Liver (tissue), 9 donors: ENCODE measurements around the gene DMAC2L. TPM values are rescaled to one million over a fixed set of nuclear protein-coding genes. Genes with fewer than 3 reads are reported as not detected.

Experiments
- DNase-seq: peaks from one replicate; pipeline ENCODE4 v3.0.0-alpha.2; 2017; ENCODE audit warnings: low spot score
- H3K27ac ChIP-seq, 2 donors: one replicate each; pipeline ENCODE4 v1.7.0; 2013; ENCODE audit warnings: inconsistent platforms in 2 of 2, low read length in 2 of 2, control low read depth in 1 of 2, low read depth in 1 of 2, mild to moderate bottlenecking in 1 of 2
- H3K27me3 ChIP-seq, 4 donors: one replicate each; pipeline versions ENCODE4 v1.6.1 to v1.7.0; 2013; ENCODE audit warnings: low read length in 3 of 4, inconsistent platforms in 1 of 4, mild to moderate bottlenecking in 1 of 4, moderate library complexity in 1 of 4; ENCODE audit not compliant: control insufficient read depth in 4 of 4, insufficient read depth in 4 of 4
- H3K36me3 ChIP-seq, 4 donors: one replicate each; pipeline versions ENCODE4 v1.6.1 to v1.7.0; 2013; ENCODE audit warnings: low read length in 3 of 4, mild to moderate bottlenecking in 3 of 4, low read depth in 1 of 4, moderate library complexity in 1 of 4; ENCODE audit not compliant: control insufficient read depth in 4 of 4, insufficient read depth in 3 of 4
- H3K4me1 ChIP-seq, 4 donors: one replicate each; pipeline versions ENCODE4 v1.6.1 to v1.7.0; 2013; ENCODE audit warnings: low read length in 3 of 4, mild to moderate bottlenecking in 3 of 4, moderate library complexity in 1 of 4; ENCODE audit not compliant: control insufficient read depth in 4 of 4, insufficient read depth in 4 of 4
- H3K4me3 ChIP-seq, 3 donors: one replicate each; pipeline versions ENCODE4 v1.6.1 to v1.7.0; 2013; ENCODE audit warnings: low read length in 3 of 3, control low read depth in 1 of 3, low read depth in 1 of 3, mild to moderate bottlenecking in 1 of 3
- H3K9ac ChIP-seq, 2 donors: one replicate each; pipeline ENCODE4 v1.7.0; 2013; ENCODE audit warnings: low read length in 2 of 2, mild to moderate bottlenecking in 2 of 2, moderate library complexity in 2 of 2, control low read depth in 1 of 2, low read depth in 1 of 2
- H3K9me3 ChIP-seq, 4 donors: one replicate each; pipeline versions ENCODE4 v1.6.1 to v1.7.0; 2013; ENCODE audit warnings: low read length in 3 of 4; ENCODE audit not compliant: control insufficient read depth in 4 of 4
- ATF3 ChIP-seq: IDR thresholded peaks from 2 replicates; pipeline ENCODE4 v1.6.1; 2016; ENCODE audit warnings: antibody characterized with exemption
- FOXA2 ChIP-seq: IDR thresholded peaks from 2 replicates; pipeline ENCODE4 v1.6.1; 2016; ENCODE audit warnings: antibody characterized with exemption
- HNF4A ChIP-seq, 2 donors: conservative IDR thresholded peaks; 2 replicates each; pipeline ENCODE4 v1.6.1; 2016; ENCODE audit warnings: antibody characterized with exemption in 2 of 2, mild to moderate bottlenecking in 2 of 2
- HNF4G ChIP-seq: IDR thresholded peaks from 2 replicates; pipeline ENCODE4 v1.6.1; 2016; ENCODE audit warnings: antibody characterized with exemption
- JUND ChIP-seq, 2 donors: IDR thresholded peaks; 2 replicates each; pipeline ENCODE4 v1.6.1; 2016; ENCODE audit warnings: antibody characterized with exemption in 2 of 2
- MAX ChIP-seq: IDR thresholded peaks from 2 replicates; pipeline ENCODE4 v1.6.1; 2016; ENCODE audit warnings: antibody characterized with exemption
- RAD21 ChIP-seq, 2 donors: IDR thresholded peaks; 2 replicates each; pipeline ENCODE4 v1.6.1; 2016; ENCODE audit warnings: antibody characterized with exemption in 2 of 2, mild to moderate bottlenecking in 2 of 2
- RXRA ChIP-seq, 2 donors: IDR thresholded peaks; 2 replicates each; pipeline ENCODE4 v1.6.1; 2017 to 2018; ENCODE audit warnings: antibody characterized with exemption in 2 of 2, mild to moderate bottlenecking in 1 of 2
- SP1 ChIP-seq: IDR thresholded peaks from 2 replicates; pipeline ENCODE4 v1.6.1; 2018; ENCODE audit warnings: antibody characterized with exemption, mild to moderate bottlenecking
- TAF1 ChIP-seq: conservative IDR thresholded peaks from 2 replicates; pipeline ENCODE4 v1.6.1; 2016; ENCODE audit warnings: antibody characterized with exemption, mild to moderate bottlenecking
- YY1 ChIP-seq: IDR thresholded peaks from 2 replicates; pipeline ENCODE4 v1.6.1; 2016; ENCODE audit warnings: antibody characterized with exemption, mild to moderate bottlenecking
- WGBS: extraction: QIAGEN DNeasy Blood & Tissue Kit; methylation state at CpG from one replicate; pipeline ENCODE4 v1.1.7; 2013; 5-methylcytosine and 5-hydroxymethylcytosine counted together
- polyA plus RNA-seq, 2 donors: library from polyadenylated mRNA; stranded (reverse) in 1 of 2; unstranded in 1 of 2; fragments of 200-250 nt in 1 of 2; fragments of >200 nt in 1 of 2; fragmentation: Nextera tagmentation in 1 of 2; extraction: Ambion mirVana in 1 of 2; gene quantifications; one replicate each; pipeline versions ENCODE4 v1.2.1 to v1.2.3, GENCODE V29; 2013 to 2015
- total RNA-seq, 2 donors: library from RNA; depleted of rRNA; stranded (reverse); fragments of >200 nt; gene quantifications; one replicate each; pipeline ENCODE4 v1.2.3, GENCODE V29; 2014
- TF ChIP-seq, protein P1 (sequence below): fragments of 150-350 bp; IDR thresholded peaks from 2 replicates; pipeline ENCODE4 v1.5.1; 2017; ENCODE audit warnings: improper control_type of control experiment, low read depth, low read length; ENCODE audit not compliant: missing input control
- TF ChIP-seq, protein P2 (sequence below): IDR thresholded peaks from 2 replicates; pipeline ENCODE4 v1.6.1; 2016; ENCODE audit warnings: antibody characterized with exemption
- TF ChIP-seq, protein P3 (sequence below): IDR thresholded peaks from 2 replicates; pipeline ENCODE4 v1.6.1; 2016; ENCODE audit warnings: antibody characterized with exemption, mild to moderate bottlenecking
- donor health status: healthy.
- donor health status: healthy.
- donor health status: healthy.
- donor health status: healthy.
- donor health status: healthy.

DMAC2L gene
- total and polyA plus RNA-seq, 4 donors, result 5.2 to 17.2 (median 6.5) TPM

GRCh38 chr14:50270932-50271331 is 41.2 kb upstream of the DMAC2L start:
- Histone ChIP-seq H3K36me3 (peaks cover 0 to 5% (median 0%) of the 10 kb centered on the region in 4 donors), H3K27ac (no peak overlapping the region), H3K27me3 (no peaks in the 10 kb centered on the region), H3K4me1 (no peaks in the 10 kb centered on the region), H3K9me3 (no peaks in the 10 kb centered on the region), H3K4me3 (no peak overlapping the region), H3K9ac (no peak overlapping the region)
- TF ChIP-seq HNF4G (no peak), HNF4A (conservative IDR thresholded peaks at IDR 0.05) (no peak), MAX (no peak), JUND (IDR thresholded peaks at IDR 0.05) (no peak), RAD21 (IDR thresholded peaks at IDR 0.05) (no peak), ATF3 (no peak)
- TF ChIP-seq, protein P1, sequence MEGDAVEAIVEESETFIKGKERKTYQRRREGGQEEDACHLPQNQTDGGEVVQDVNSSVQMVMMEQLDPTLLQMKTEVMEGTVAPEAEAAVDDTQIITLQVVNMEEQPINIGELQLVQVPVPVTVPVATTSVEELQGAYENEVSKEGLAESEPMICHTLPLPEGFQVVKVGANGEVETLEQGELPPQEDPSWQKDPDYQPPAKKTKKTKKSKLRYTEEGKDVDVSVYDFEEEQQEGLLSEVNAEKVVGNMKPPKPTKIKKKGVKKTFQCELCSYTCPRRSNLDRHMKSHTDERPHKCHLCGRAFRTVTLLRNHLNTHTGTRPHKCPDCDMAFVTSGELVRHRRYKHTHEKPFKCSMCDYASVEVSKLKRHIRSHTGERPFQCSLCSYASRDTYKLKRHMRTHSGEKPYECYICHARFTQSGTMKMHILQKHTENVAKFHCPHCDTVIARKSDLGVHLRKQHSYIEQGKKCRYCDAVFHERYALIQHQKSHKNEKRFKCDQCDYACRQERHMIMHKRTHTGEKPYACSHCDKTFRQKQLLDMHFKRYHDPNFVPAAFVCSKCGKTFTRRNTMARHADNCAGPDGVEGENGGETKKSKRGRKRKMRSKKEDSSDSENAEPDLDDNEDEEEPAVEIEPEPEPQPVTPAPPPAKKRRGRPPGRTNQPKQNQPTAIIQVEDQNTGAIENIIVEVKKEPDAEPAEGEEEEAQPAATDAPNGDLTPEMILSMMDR, result no peak
- DNase-seq, result no peak
- WGBS, result 93% methylated on average over 6 of the region's 6 CpGs

GRCh38 chr14:50272498-50272897 is 39.6 kb upstream of the DMAC2L start:
- Histone ChIP-seq H3K4me3 (no peak overlapping the region), H3K27me3 (no peaks in the 10 kb centered on the region), H3K9me3 (no peaks in the 10 kb centered on the region), H3K4me1 (no peaks in the 10 kb centered on the region), H3K9ac (no peak overlapping the region), H3K27ac (no peak overlapping the region), H3K36me3 (peaks cover 0 to 5% (median 0%) of the 10 kb centered on the region in 4 donors)
- DNase-seq, result no peak
- 98% methylated on average over 1 of the region's 1 CpG for WGBS
- TF ChIP-seq ATF3 (no peak), SP1 (no peak), RXRA (IDR thresholded peaks at IDR 0.05) (no peak), TAF1 (no peak), RAD21 (IDR thresholded peaks at IDR 0.05) (no peak), YY1 (no peak), FOXA2 (no peak)
- TF ChIP-seq, protein P2, sequence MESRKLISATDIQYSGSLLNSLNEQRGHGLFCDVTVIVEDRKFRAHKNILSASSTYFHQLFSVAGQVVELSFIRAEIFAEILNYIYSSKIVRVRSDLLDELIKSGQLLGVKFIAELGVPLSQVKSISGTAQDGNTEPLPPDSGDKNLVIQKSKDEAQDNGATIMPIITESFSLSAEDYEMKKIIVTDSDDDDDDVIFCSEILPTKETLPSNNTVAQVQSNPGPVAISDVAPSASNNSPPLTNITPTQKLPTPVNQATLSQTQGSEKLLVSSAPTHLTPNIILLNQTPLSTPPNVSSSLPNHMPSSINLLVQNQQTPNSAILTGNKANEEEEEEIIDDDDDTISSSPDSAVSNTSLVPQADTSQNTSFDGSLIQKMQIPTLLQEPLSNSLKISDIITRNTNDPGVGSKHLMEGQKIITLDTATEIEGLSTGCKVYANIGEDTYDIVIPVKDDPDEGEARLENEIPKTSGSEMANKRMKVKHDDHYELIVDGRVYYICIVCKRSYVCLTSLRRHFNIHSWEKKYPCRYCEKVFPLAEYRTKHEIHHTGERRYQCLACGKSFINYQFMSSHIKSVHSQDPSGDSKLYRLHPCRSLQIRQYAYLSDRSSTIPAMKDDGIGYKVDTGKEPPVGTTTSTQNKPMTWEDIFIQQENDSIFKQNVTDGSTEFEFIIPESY, result no peak
- TF ChIP-seq, protein P3, sequence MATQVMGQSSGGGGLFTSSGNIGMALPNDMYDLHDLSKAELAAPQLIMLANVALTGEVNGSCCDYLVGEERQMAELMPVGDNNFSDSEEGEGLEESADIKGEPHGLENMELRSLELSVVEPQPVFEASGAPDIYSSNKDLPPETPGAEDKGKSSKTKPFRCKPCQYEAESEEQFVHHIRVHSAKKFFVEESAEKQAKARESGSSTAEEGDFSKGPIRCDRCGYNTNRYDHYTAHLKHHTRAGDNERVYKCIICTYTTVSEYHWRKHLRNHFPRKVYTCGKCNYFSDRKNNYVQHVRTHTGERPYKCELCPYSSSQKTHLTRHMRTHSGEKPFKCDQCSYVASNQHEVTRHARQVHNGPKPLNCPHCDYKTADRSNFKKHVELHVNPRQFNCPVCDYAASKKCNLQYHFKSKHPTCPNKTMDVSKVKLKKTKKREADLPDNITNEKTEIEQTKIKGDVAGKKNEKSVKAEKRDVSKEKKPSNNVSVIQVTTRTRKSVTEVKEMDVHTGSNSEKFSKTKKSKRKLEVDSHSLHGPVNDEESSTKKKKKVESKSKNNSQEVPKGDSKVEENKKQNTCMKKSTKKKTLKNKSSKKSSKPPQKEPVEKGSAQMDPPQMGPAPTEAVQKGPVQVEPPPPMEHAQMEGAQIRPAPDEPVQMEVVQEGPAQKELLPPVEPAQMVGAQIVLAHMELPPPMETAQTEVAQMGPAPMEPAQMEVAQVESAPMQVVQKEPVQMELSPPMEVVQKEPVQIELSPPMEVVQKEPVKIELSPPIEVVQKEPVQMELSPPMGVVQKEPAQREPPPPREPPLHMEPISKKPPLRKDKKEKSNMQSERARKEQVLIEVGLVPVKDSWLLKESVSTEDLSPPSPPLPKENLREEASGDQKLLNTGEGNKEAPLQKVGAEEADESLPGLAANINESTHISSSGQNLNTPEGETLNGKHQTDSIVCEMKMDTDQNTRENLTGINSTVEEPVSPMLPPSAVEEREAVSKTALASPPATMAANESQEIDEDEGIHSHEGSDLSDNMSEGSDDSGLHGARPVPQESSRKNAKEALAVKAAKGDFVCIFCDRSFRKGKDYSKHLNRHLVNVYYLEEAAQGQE, result no peak
